Ishikawa (cell line): ENCODE data around the gene CD58.

Experiments
- CEBPB ChIP-seq: IDR thresholded peaks from 2 replicates; pipeline ENCODE4 v1.6.1; 2012
- CREB1 ChIP-seq: IDR thresholded peaks from 2 replicates; pipeline ENCODE4 v1.6.1; 2012; ENCODE audit warnings: low read depth
- EGR1 ChIP-seq: IDR thresholded peaks from 2 replicates; pipeline ENCODE4 v1.6.1; 2012
- EP300 ChIP-seq: IDR thresholded peaks from 2 replicates; pipeline ENCODE4 v1.6.1; 2012; ENCODE audit warnings: borderline replicate concordance
- FOXM1 ChIP-seq: IDR thresholded peaks from 2 replicates; pipeline ENCODE4 v1.6.1; 2012; ENCODE audit warnings: low read depth, borderline replicate concordance
- NFIC ChIP-seq: IDR thresholded peaks from 2 replicates; pipeline ENCODE4 v1.6.1; 2012
- RAD21 ChIP-seq: IDR thresholded peaks from 2 replicates; pipeline ENCODE4 v1.6.1; 2012; ENCODE audit warnings: low read depth
- TAF1 ChIP-seq: IDR thresholded peaks from 2 replicates; pipeline ENCODE4 v1.6.1; 2012; ENCODE audit warnings: low read depth, mild to moderate bottlenecking
- TCF12 ChIP-seq: IDR thresholded peaks from 2 replicates; pipeline ENCODE4 v1.6.1; 2012; ENCODE audit warnings: low read depth
- TEAD4 ChIP-seq: IDR thresholded peaks from 2 replicates; pipeline ENCODE4 v1.6.1; 2012
- YY1 ChIP-seq: IDR thresholded peaks from 2 replicates; pipeline ENCODE4 v1.6.1; 2012; ENCODE audit warnings: low read depth
- ZBTB7A ChIP-seq: IDR thresholded peaks from 2 replicates; pipeline ENCODE4 v1.6.1; 2012; ENCODE audit warnings: low read depth
- TF ChIP-seq, protein P1 (sequence below): IDR thresholded peaks from 2 replicates; pipeline ENCODE4 v1.6.1; 2012; ENCODE audit warnings: low read depth, mild to moderate bottlenecking
- TF ChIP-seq, protein P2 (sequence below): IDR thresholded peaks from 2 replicates; pipeline ENCODE4 v1.6.1; 2012
- TF ChIP-seq, protein P3 (sequence below): IDR thresholded peaks from 2 replicates; pipeline ENCODE4 v1.6.1; 2012

The CD58 gene

DNA sequence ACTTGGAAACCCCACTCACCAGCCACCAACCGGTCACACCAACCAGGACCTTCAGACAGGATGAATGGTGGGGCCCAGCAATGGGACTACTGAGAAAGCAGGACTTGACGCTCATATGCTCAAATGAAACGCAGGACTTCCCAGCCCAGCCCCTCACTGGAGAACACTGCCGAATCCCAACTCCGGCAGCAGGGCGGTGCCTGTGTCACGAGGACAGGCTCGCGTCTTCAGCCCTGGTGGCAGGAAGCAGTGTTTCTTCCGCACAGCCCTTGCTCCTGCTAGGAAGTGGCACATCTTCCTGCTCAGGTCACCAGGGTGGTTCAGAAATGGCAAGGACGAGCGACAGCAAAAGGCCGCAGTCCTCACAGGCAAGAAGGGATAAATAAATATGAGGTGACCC lies 38.9 kb downstream of the CD58 start:
- TF ChIP-seq TCF12 (no peak), ZBTB7A (no peak), TEAD4 (no peak), EGR1 (no peak), FOXM1 (no peak), TAF1 (no peak), EP300 (no peak), CREB1 (no peak)
- TF ChIP-seq, protein P1, sequence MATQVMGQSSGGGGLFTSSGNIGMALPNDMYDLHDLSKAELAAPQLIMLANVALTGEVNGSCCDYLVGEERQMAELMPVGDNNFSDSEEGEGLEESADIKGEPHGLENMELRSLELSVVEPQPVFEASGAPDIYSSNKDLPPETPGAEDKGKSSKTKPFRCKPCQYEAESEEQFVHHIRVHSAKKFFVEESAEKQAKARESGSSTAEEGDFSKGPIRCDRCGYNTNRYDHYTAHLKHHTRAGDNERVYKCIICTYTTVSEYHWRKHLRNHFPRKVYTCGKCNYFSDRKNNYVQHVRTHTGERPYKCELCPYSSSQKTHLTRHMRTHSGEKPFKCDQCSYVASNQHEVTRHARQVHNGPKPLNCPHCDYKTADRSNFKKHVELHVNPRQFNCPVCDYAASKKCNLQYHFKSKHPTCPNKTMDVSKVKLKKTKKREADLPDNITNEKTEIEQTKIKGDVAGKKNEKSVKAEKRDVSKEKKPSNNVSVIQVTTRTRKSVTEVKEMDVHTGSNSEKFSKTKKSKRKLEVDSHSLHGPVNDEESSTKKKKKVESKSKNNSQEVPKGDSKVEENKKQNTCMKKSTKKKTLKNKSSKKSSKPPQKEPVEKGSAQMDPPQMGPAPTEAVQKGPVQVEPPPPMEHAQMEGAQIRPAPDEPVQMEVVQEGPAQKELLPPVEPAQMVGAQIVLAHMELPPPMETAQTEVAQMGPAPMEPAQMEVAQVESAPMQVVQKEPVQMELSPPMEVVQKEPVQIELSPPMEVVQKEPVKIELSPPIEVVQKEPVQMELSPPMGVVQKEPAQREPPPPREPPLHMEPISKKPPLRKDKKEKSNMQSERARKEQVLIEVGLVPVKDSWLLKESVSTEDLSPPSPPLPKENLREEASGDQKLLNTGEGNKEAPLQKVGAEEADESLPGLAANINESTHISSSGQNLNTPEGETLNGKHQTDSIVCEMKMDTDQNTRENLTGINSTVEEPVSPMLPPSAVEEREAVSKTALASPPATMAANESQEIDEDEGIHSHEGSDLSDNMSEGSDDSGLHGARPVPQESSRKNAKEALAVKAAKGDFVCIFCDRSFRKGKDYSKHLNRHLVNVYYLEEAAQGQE, result no peak
- TF ChIP-seq, protein P2, sequence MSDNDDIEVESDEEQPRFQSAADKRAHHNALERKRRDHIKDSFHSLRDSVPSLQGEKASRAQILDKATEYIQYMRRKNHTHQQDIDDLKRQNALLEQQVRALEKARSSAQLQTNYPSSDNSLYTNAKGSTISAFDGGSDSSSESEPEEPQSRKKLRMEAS, result no peak

DNA sequence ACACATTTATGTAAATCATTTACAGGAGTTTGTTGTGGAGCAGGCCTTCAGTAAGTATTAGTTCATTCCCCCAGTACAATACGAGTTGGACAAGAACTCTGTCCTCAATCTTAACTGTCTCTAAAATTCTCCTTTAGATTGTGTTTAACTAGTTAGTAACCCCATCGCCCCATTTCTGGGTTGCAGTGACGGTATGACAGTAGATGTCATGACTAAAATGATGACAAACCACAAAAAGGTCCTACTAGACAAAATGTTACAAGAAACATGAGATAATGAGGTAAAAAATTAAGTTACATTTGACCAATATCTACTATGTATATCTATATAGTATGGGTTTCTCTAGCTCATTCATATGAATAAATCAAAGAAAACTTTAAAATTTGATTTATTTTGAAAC lies 41.1 kb downstream of the CD58 start:
- TF ChIP-seq CEBPB (no peak), TEAD4 (no peak)

DNA sequence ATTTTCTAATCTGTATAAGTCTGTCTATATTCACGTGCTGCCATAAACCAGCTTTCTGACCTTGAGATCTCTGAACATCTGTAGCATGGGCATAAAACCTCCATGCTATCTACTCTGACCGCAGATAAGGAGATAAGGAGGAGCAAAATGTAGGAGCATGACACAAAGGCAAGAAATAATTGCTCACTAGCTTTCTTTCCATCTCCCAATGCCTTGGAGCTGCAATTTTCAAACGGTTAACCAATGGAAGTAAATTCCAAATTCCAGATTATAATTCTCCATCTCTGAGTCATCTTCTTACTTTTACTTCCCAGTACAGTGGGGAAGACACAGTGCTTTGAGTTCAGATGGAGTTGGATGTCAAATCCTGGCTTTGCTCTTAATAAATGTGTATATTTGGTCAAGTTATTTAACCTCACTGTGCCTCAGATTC lies 41.6 kb downstream of the CD58 start:
- TF ChIP-seq CEBPB (no peak), FOXM1 (no peak), RAD21 (no peak), YY1 (no peak), TCF12 (no peak), TAF1 (no peak), TEAD4 (no peak), ZBTB7A (no peak), CREB1 (no peak), EGR1 (no peak), EP300 (no peak), NFIC (no peak)
- TF ChIP-seq, protein P3, sequence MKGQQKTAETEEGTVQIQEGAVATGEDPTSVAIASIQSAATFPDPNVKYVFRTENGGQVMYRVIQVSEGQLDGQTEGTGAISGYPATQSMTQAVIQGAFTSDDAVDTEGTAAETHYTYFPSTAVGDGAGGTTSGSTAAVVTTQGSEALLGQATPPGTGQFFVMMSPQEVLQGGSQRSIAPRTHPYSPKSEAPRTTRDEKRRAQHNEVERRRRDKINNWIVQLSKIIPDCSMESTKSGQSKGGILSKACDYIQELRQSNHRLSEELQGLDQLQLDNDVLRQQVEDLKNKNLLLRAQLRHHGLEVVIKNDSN, result no peak
- TF ChIP-seq, protein P1, result no peak
- TF ChIP-seq, protein P2, result no peak

DNA sequence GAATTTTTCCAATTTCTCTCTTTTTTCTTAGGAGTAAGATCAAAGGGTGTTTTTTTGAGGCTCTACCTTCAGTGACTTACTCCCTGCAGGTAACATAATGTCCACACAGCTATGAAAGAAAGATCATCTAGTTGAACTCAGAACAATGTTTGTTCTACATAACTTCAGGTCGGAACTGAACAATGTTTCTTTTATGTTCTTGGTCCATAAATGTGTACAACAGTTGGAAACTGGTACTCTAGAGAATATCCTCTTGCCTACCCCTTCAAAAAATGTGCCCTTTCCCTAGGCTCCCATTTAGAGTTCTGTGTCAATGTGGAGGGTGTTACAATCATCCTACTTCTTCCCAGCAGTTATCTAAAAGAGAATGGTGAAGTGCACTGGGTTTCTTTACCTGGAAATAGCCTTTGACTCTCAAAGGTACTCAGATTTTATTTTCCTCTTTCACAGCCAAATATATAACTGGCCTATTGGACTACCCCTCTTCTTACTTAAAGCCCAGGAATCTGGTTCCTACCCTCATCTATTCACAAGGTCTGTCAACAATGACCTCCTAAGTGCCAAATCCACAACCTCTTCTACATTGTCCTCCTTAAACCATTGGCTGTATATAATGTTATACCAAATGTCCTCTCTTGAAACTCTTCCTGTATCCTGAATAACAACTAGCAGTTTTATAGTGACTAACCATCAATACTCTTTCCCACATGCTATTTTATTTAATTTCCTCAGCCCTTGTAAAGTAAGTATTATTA lies 42.3 kb downstream of the CD58 start:
- TF ChIP-seq TAF1, result no peak
- no peak for TF ChIP-seq EGR1

DNA sequence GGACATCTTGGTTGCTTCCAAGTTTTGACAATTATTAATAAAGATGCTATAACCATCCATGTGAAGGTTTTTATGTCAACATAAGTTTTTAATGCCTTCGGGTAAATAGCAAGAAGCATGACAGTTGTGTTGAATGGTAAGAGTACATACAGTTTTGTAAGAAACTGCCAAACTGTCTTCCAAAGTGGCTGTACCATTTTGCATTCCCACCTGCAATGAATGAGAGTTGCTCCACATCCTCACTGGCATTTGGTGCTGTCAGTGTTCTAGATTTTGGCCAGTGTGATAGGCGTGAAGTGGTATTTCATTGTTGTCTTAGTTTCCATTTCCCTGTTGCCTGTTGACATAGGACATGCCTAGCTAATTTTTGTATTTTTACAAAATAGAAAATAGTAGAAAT lies 45.4 kb downstream of the CD58 start:
- TF ChIP-seq, protein P1, result no peak
- no peak for TF ChIP-seq ZBTB7A
- no peak for TF ChIP-seq NFIC
- TF ChIP-seq TCF12, result no peak
- no peak for TF ChIP-seq FOXM1
- TF ChIP-seq CEBPB, result no peak
- no peak for TF ChIP-seq YY1
- no peak for TF ChIP-seq RAD21

DNA sequence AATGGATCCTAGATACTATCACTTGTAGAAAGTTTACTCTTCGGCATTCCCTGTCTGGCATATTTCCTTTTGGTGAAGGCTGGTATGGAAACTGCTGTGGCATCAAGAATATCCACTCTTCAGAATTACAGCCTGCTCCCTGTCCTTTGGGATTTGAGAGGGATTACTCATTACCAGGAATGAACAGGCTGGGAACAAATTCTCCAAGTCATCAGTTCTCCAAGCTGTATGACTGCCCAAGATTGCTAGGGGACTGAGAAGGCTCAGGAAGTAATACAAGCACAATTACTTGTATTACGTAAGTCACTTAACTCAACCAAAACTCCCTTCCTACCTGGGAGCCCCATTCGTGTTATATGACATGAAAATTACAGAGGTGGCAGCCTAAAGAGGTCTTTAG lies 49.6 kb downstream of the CD58 start:
- TF ChIP-seq TAF1, result no peak
